IPS-18a (cell line): Measurements from ENCODE around the gene NME4.
A peak's percentile ranks its signal among the peaks of the same experiment; 100 is the strongest.

Experiments
- H3K27ac ChIP-seq: one replicate; pipeline ENCODE4 v1.5.1; 2013; ENCODE audit warnings: low read length
- H3K27me3 ChIP-seq: one replicate; pipeline ENCODE4 v1.6.1; 2013; ENCODE audit warnings: mild to moderate bottlenecking, low read length; ENCODE audit not compliant: control insufficient read depth, insufficient read depth
- H3K36me3 ChIP-seq: one replicate; pipeline ENCODE4 v1.6.1; 2013; ENCODE audit warnings: low read depth, low read length; ENCODE audit not compliant: control insufficient read depth
- H3K4me1 ChIP-seq: one replicate; pipeline ENCODE4 v1.6.1; 2013; ENCODE audit warnings: low read depth, low read length; ENCODE audit not compliant: control insufficient read depth
- H3K4me3 ChIP-seq: one replicate; pipeline ENCODE4 v1.5.1; 2013; ENCODE audit warnings: low read length
- H3K9ac ChIP-seq: one replicate; pipeline ENCODE4 v1.6.1; 2013; ENCODE audit warnings: mild to moderate bottlenecking, low read length, moderate library complexity
- H3K9me3 ChIP-seq: one replicate; pipeline ENCODE4 v1.6.1; 2013; ENCODE audit warnings: low read depth, low read length; ENCODE audit not compliant: control insufficient read depth

The NME4 gene

DNA sequence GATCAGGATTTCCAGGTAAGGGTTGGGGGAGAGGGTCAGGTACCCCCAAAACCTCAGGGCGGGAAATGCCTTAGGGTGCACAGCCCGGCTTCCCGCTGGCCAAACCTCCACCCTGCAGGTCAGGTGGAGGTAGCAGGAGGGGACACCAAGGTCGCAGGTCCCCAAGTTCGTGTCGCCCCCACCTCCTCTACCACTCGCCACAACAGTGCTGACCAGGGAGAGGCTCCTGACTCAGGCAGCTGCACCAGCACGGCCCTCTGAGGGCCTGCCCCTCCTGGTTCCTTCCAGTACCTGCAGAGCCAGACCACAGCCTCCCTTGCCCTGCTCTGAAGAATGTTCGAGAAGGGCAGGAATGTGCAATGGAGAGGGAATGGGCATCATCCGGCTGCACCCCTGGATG, 30.5 kb upstream of the NME4 start:
- Histone ChIP-seq H3K4me1 (no peaks in the 10 kb centered on the region), H3K27ac (no peak overlapping the region), H3K36me3 (peaks cover 30% of the 10 kb centered on the region), H3K27me3 (no peaks in the 10 kb centered on the region), H3K9me3 (no peaks in the 10 kb centered on the region), H3K4me3 (no peak overlapping the region), H3K9ac (no peak overlapping the region)

- H3K36me3 ChIP-seq = peaks cover 36% of the 10 kb centered on the region
- no peak overlapping the region for H3K4me3 ChIP-seq
- H3K9ac ChIP-seq = no peak overlapping the region
- no peaks in the 10 kb centered on the region for H3K4me1 ChIP-seq
- H3K27ac ChIP-seq = no peak overlapping the region
- H3K27me3 ChIP-seq = no peaks in the 10 kb centered on the region
- no peaks in the 10 kb centered on the region for H3K9me3 ChIP-seq
Observed at GRCh38 chr16:367333-367903, 29.6 kb upstream of the NME4 start.

GRCh38 chr16:368388-369158, 28.4 kb upstream of the NME4 start:
- Histone ChIP-seq H3K36me3 (peaks cover 42% of the 10 kb centered on the region), H3K27me3 (no peaks in the 10 kb centered on the region), H3K9ac (no peak overlapping the region), H3K27ac (no peak overlapping the region), H3K4me3 (no peak overlapping the region), H3K9me3 (no peaks in the 10 kb centered on the region), H3K4me1 (no peaks in the 10 kb centered on the region)

DNA sequence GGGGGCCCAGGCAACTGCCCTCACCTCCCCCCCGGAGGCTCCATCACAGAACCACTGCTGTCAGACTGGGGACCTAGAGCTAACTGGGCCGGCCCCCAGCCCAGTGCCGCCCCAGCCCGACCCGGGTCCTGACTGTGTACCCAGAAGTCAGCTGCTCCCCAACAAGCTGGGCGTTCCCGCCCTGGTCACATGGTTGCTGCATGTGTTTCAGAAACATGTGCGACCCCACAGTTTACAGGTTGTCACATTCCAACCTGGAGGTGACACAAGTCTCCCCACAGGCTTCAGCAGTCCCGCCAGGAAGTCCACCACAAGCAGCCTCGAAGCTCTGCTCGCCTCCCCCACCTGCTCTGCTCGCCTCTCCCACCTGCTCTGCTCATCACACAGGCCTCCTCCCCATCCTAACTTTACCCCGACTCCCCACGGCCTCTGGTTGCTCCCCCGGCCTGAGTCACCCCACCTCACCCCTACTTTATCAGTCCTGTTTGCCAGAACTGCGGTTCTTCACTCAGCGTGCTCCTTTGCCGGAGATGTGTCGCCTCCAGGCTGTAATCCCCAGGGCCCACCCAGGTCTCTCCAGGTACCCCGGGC, 27.6 kb upstream of the NME4 start:
- Histone ChIP-seq H3K27ac (no peak overlapping the region), H3K9me3 (no peaks in the 10 kb centered on the region)

GRCh38 chr16:369866-370436, 27.0 kb upstream of the NME4 start:
- Histone ChIP-seq H3K36me3 (peaks cover 54% of the 10 kb centered on the region), H3K27ac (no peak overlapping the region), H3K4me1 (no peaks in the 10 kb centered on the region), H3K4me3 (peak overlapping the region; percentile 64), H3K27me3 (no peaks in the 10 kb centered on the region), H3K9me3 (no peaks in the 10 kb centered on the region), H3K9ac (peak overlapping the region; percentile 39)

More for the DNA sequence above, 27.6 kb upstream of the NME4 start:
- Histone ChIP-seq H3K4me3 (peak overlapping the region; percentile 64), H3K36me3 (peaks cover 48% of the 10 kb centered on the region), H3K9ac (peak overlapping the region; percentile 39), H3K27me3 (no peaks in the 10 kb centered on the region), H3K4me1 (no peaks in the 10 kb centered on the region)

- no peak within 1 kb of the TSS for H3K27ac ChIP-seq
- H3K4me3 ChIP-seq = peak within 1 kb of the TSS; percentile 64
- H3K4me1 ChIP-seq = no peaks in the 10 kb centered on the region
- H3K36me3 ChIP-seq = peaks cover 57% of the 10 kb centered on the region
- no peaks in the 10 kb centered on the region for H3K27me3 ChIP-seq
- peak within 1 kb of the TSS; percentile 39 for H3K9ac ChIP-seq
- no peaks in the 10 kb centered on the region for H3K9me3 ChIP-seq
Observed at GRCh38 chr16:370443-370842, 26.6 kb upstream of the NME4 start, which contains the start of gene MRPL28. MRPL28 (minus strand) TSS chr16:370538; CDS start chr16:370218, 320 bp downstream.

GRCh38 chr16:370979-371514, 26.0 kb upstream of the NME4 start:
- no peak overlapping the region for H3K27ac ChIP-seq
- peak overlapping the region; percentile 30 for H3K4me3 ChIP-seq
- no peaks in the 10 kb centered on the region for H3K4me1 ChIP-seq
- H3K9ac ChIP-seq = no peak overlapping the region
- H3K9me3 ChIP-seq = no peaks in the 10 kb centered on the region
- no peaks in the 10 kb centered on the region for H3K27me3 ChIP-seq
- peaks cover 60% of the 10 kb centered on the region for H3K36me3 ChIP-seq

GRCh38 chr16:371515-372301, 25.3 kb upstream of the NME4 start:
- H3K36me3 ChIP-seq = peaks cover 63% of the 10 kb centered on the region
- no peak overlapping the region for H3K9ac ChIP-seq
- H3K4me1 ChIP-seq = no peaks in the 10 kb centered on the region
- no peaks in the 10 kb centered on the region for H3K9me3 ChIP-seq
- H3K4me3 ChIP-seq = no peak overlapping the region
- H3K27ac ChIP-seq = no peak overlapping the region
- no peaks in the 10 kb centered on the region for H3K27me3 ChIP-seq

DNA sequence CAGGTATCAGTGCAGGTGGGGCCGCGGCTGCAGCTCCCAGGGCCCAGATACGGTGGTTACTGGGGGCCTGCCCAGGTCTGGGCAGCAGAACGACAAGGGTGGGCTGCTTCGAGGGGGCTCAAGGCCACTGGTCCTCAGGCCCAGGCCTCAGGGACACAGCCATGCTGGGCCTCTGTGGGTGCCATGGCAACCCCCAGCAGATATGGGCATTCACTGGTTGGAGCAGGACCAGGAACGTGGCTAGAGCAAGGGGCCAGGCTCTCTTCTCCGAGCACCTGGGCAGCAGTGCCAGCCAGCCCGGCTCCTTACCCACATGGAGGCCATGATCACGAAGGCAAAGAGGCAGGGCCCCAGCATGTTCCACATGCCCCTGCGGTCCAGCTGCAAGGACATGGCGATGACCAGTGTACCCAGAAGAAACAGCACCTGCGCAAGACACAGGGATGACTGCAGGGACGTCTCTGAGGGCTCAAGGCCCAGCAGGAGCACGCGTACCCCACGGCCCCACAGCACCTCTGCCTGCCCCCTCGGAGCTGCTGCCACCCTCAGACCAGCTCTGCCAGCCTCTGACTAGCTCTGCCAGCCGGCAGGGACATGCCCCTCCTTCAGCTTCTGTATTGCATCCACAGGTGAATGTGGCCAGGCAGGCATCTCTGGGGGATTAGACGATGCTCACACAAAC, 24.6 kb upstream of the NME4 start:
- no peak overlapping the region for H3K27ac ChIP-seq
- no peaks in the 10 kb centered on the region for H3K9me3 ChIP-seq
- H3K4me1 ChIP-seq = no peaks in the 10 kb centered on the region
- H3K9ac ChIP-seq = no peak overlapping the region
- peaks cover 61% of the 10 kb centered on the region for H3K36me3 ChIP-seq
- no peaks in the 10 kb centered on the region for H3K27me3 ChIP-seq
- no peak overlapping the region for H3K4me3 ChIP-seq

DNA sequence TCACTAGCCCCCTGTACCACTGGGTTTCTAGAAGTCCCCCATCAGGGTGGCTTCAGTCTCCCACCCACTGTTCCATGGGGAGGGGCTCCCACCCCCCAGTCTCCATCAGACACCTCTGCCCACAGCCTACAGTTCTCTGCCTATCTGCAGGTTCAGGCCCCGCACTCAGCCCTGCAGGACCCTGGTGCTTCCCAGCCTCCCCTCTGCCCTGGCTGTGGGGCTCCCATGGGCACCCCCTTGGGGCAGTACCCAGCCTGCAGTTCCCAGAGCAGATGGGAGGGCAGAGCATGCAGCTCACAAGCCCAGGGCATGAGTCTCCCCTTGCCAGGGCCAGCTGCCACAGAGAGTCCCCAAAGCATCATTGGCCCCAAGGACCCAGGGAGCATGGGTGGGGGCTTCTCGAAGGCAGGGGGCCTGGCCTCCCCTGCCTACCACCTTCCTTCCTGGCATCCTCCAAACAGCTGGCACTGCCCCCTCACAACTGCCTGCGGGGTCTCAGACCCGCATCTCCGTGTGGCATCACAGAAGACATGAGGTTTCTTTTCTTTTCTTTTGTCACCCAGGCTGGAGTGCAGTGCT, 23.9 kb upstream of the NME4 start:
- no peak overlapping the region for H3K27ac ChIP-seq
- H3K27me3 ChIP-seq = no peaks in the 10 kb centered on the region
- peaks cover 54% of the 10 kb centered on the region for H3K36me3 ChIP-seq
- no peak overlapping the region for H3K4me3 ChIP-seq
- H3K9ac ChIP-seq = no peak overlapping the region
- no peaks in the 10 kb centered on the region for H3K9me3 ChIP-seq
- H3K4me1 ChIP-seq = no peaks in the 10 kb centered on the region
